ENCODE data around the gene MYOZ2. TPM values are rescaled to one million over a fixed set of nuclear protein-coding genes. Genes with fewer than 3 reads are reported as not detected.

The MYOZ2 gene
- total RNA-seq, 4 donors from 2014 or later: not detected

- DNase-seq (ENCODE audit: low spot score in 2 of 2): no peak
- intact Hi-C loops (cut with DNase I; ENCODE audit: low total_unique reads): no loop called here
- no peak overlapping the region for H3K4me3 ChIP-seq (ENCODE audit: low read depth, poor library complexity, severe bottlenecking)
- TF ChIP-seq CTCF (IDR thresholded peaks at IDR 0.05): no peak
- TF ChIP-seq POLR2A (IDR thresholded peaks at IDR 0.05): no peak
- whole genome bisulfite sequencing, 2 donors: 93 to 97% methylated on average over 1 of the region's 1 CpG
Observed at GRCh38 chr4:119098306-119098705, 37.3 kb upstream of the MYOZ2 start.

GRCh38 chr4:119099227-119099810, 36.3 kb upstream of the MYOZ2 start:
- no peak overlapping the region for H3K4me3 ChIP-seq (ENCODE audit: low read depth, poor library complexity, severe bottlenecking)
- WGBS, 2 donors: 18 to 26% methylated on average over 1 of the region's 1 CpG
- intact Hi-C loops (cut with DNase I; ENCODE audit: low total_unique reads): no loop called here
- TF ChIP-seq POLR2A (IDR thresholded peaks at IDR 0.05) (no peak), CTCF (IDR thresholded peaks at IDR 0.05) (no peak)
- DNase-seq (ENCODE audit: low spot score in 2 of 2): no peak

GRCh38 chr4:119100655-119101054, 35.0 kb upstream of the MYOZ2 start:
- DNase-seq (ENCODE audit: low spot score in 2 of 2): no peak
- H3K4me3 ChIP-seq (ENCODE audit: low read depth, poor library complexity, severe bottlenecking): no peak overlapping the region
- 0 to 38% methylated on average over 1 of the region's 1 CpG for WGBS, 2 donors
- TF ChIP-seq CTCF (IDR thresholded peaks at IDR 0.05) (no peak), POLR2A (IDR thresholded peaks at IDR 0.05) (no peak)
- intact Hi-C loops (cut with DNase I; ENCODE audit: low total_unique reads): no loop called here

GRCh38 chr4:119103263-119103662, 32.4 kb upstream of the MYOZ2 start:
- TF ChIP-seq CTCF (IDR thresholded peaks at IDR 0.05) (no peak), POLR2A (IDR thresholded peaks at IDR 0.05) (no peak)
- DNase-seq (ENCODE audit: low spot score in 2 of 2): no peak
- intact Hi-C loops (cut with DNase I; ENCODE audit: low total_unique reads): no loop called here
- 48 to 50% methylated on average over 2 of the region's 2 CpGs for WGBS, 2 donors
- no peak overlapping the region for H3K4me3 ChIP-seq (ENCODE audit: low read depth, poor library complexity, severe bottlenecking)

- TF ChIP-seq CTCF (IDR thresholded peaks at IDR 0.05): no peak
- TF ChIP-seq POLR2A (IDR thresholded peaks at IDR 0.05): no peak
- intact Hi-C loops (cut with DNase I; ENCODE audit: low total_unique reads): no loop called here
- WGBS, 2 donors: 53 to 64% methylated on average over 4 of the region's 4 CpGs
- H3K4me3 ChIP-seq (ENCODE audit: low read depth, poor library complexity, severe bottlenecking): no peak overlapping the region
- DNase-seq (ENCODE audit: low spot score in 2 of 2): no peak
Observed at GRCh38 chr4:119104644-119105273, 30.9 kb upstream of the MYOZ2 start.

- no peak overlapping the region for H3K4me3 ChIP-seq (ENCODE audit: low read depth, poor library complexity, severe bottlenecking)
- WGBS, 2 donors: 91 to 98% methylated on average over 1 of the region's 1 CpG
- intact Hi-C loops (cut with DNase I; ENCODE audit: low total_unique reads): no loop called here
- no peak for DNase-seq (ENCODE audit: low spot score in 2 of 2)
- TF ChIP-seq CTCF (IDR thresholded peaks at IDR 0.05) (no peak), POLR2A (IDR thresholded peaks at IDR 0.05) (no peak)
Observed at GRCh38 chr4:119105605-119106004, 30.0 kb upstream of the MYOZ2 start.

Data from lower leg skin (tissue), 4 donors.